Psoas muscle (tissue), 8 donors: ENCODE results near the gene ACOXL. TPM values are rescaled to one million over a fixed set of nuclear protein-coding genes. Genes with fewer than 3 reads are reported as not detected.

Source experiments
- ATAC-seq, 4 donors: fragments of 200-7000 bp; cut with Tn5 transposase; one replicate each; pipeline ENCODE4 v1.9.1; 2020; ENCODE audit warnings: moderate library complexity in 3 of 4, mild to moderate bottlenecking in 2 of 4
- DNase-seq, 2 donors: peaks; one replicate each; pipeline ENCODE4 v3.0.0-alpha.2; 2020
- H3K27ac ChIP-seq: fragments of 200-600 bp; one replicate; pipeline ENCODE4 v1.8.0; 2022
- H3K27me3 ChIP-seq, 3 donors: fragments of 200-600 bp in 1 of 3; one replicate each; pipeline versions ENCODE4 v1.6.1 to v1.8.0; 2013 to 2022; ENCODE audit warnings: low read length in 2 of 3, mild to moderate bottlenecking in 2 of 3, moderate library complexity in 1 of 3; ENCODE audit not compliant: insufficient read depth in 3 of 3
- H3K36me3 ChIP-seq, 2 donors: fragments of 200-600 bp in 1 of 2; one replicate each; pipeline versions ENCODE4 v1.6.1 to v1.8.0; 2013 to 2022; ENCODE audit warnings: low read depth in 1 of 2, mild to moderate bottlenecking in 1 of 2, moderate library complexity in 1 of 2; ENCODE audit not compliant: insufficient read depth in 1 of 2
- H3K4me1 ChIP-seq: fragments of 200-600 bp; one replicate; pipeline ENCODE4 v1.8.0; 2022
- H3K4me3 ChIP-seq: fragments of 200-600 bp; one replicate; pipeline ENCODE4 v1.8.0; 2022; ENCODE audit warnings: mild to moderate bottlenecking
- H3K9me3 ChIP-seq: fragments of 200-600 bp; one replicate; pipeline ENCODE4 v1.8.0; 2022
- CTCF ChIP-seq: fragments of 200-600 bp; IDR thresholded peaks from one replicate; pipeline ENCODE4 v1.8.0; 2022; ENCODE audit warnings: antibody characterized with exemption
- WGBS, 3 donors: extraction: QIAGEN DNeasy Blood & Tissue Kit; methylation state at CpG; one replicate each; pipeline versions ENCODE4 v1.1.6 to v1.1.7; 2013; 5-methylcytosine and 5-hydroxymethylcytosine counted together
- intact Hi-C, 2 donors: fragments of 100-400 bp; cut with DNase I; formaldehyde crosslinking; loops; one replicate each; pipeline versions ENCODE4 v1.11.0 to v1.14.2; 2022
- polyA plus RNA-seq, 3 donors: library from polyadenylated mRNA; stranded (reverse); fragments of 200-250 nt; gene quantifications; one replicate each; pipeline ENCODE4 v1.2.3, GENCODE V29; 2013
- total RNA-seq, 4 donors: library from RNA; stranded (reverse); fragmentation: NEBNext Ultra II Directional in 2 of 4; extraction: Animal tissue kit (Norgen Biotek cat#: 25700) in 2 of 4; gene quantifications; one replicate each; pipeline versions ENCODE4 v1.2.1 to v1.2.4, GENCODE V29; 2021 to 2023
- donor health status: healthy with polysubstance abuse.
- donor health status: DM: no; HTN: no; CAD: no; lungs with moderate emphysema.
- donor health status: Bipolar disorder and iron deficiency.
- donor health status: healthy.
- donor health status: DM: yes; HTN: yes; CAD: no.
- donor health status: DM: no; HTN: no; CAD: no.
- donor health status: DM: no; HTN: no; CAD: no.
- donor health status: DM: yes; HTN: yes; CAD: no.

ACOXL gene
- total and polyA plus RNA-seq, 7 donors = 0.01 TPM; not detected in 6

- ATAC-seq = no peak
- H3K4me3 ChIP-seq = no peak overlapping the region
- no peak overlapping the region for H3K27ac ChIP-seq
- no peak for DNase-seq
- no peak for TF ChIP-seq CTCF
- H3K4me1 ChIP-seq = no peaks in the 10 kb centered on the region
- 60 to 65% (median 65%) methylated on average over 2 of the region's 2 CpGs for WGBS, 3 donors
- intact Hi-C loops = no loop called here
- H3K36me3 ChIP-seq = no peaks in the 10 kb centered on the region
- H3K27me3 ChIP-seq = peaks cover 0 to 60% (median 16%) of the 10 kb centered on the region in 3 donors
- H3K9me3 ChIP-seq = no peaks in the 10 kb centered on the region
These were observed 5.4 kb downstream of the ACOXL start for GRCh38 chr2:110737783-110738182.

GRCh38 chr2:110740747-110741349 is 8.5 kb downstream of the ACOXL start:
- no peak for ATAC-seq
- H3K9me3 ChIP-seq = no peaks in the 10 kb centered on the region
- no peaks in the 10 kb centered on the region for H3K4me1 ChIP-seq
- no peak for DNase-seq
- intact Hi-C loops = no loop called here
- H3K27me3 ChIP-seq = peaks cover 0 to 34% (median 8%) of the 10 kb centered on the region in 3 donors
- H3K4me3 ChIP-seq = no peak overlapping the region
- WGBS, 3 donors = 88 to 89% (median 88%) methylated on average over 9 of the region's 9 CpGs
- H3K27ac ChIP-seq = no peak overlapping the region
- no peaks in the 10 kb centered on the region for H3K36me3 ChIP-seq
- no peak for TF ChIP-seq CTCF

- intact Hi-C loops = no loop called here
- WGBS, 3 donors = 62 to 77% (median 64%) methylated on average over 9 of the region's 9 CpGs
- TF ChIP-seq CTCF = no peak
- H3K4me3 ChIP-seq = no peak overlapping the region
- DNase-seq = no peak
- no peak for ATAC-seq
- H3K36me3 ChIP-seq = no peaks in the 10 kb centered on the region
- H3K27ac ChIP-seq = no peak overlapping the region
- peaks cover 0 to 29% (median 8%) of the 10 kb centered on the region in 3 donors for H3K27me3 ChIP-seq
- no peaks in the 10 kb centered on the region for H3K4me1 ChIP-seq
- no peaks in the 10 kb centered on the region for H3K9me3 ChIP-seq
These were observed 9.2 kb downstream of the ACOXL start for GRCh38 chr2:110741491-110741980.

- Histone ChIP-seq H3K4me1 (no peaks in the 10 kb centered on the region), H3K36me3 (no peaks in the 10 kb centered on the region), H3K9me3 (no peaks in the 10 kb centered on the region), H3K4me3 (no peak overlapping the region), H3K27ac (no peak overlapping the region), H3K27me3 (peaks cover 0 to 25% (median 8%) of the 10 kb centered on the region in 3 donors)
- intact Hi-C loops = no loop called here
- no peak for TF ChIP-seq CTCF
- 89 to 91% (median 89%) methylated on average over 2 of the region's 2 CpGs for WGBS, 3 donors
- ATAC-seq (no peak), DNase-seq (no peak)
These were observed 10.0 kb downstream of the ACOXL start for GRCh38 chr2:110742412-110742811.

- Histone ChIP-seq H3K27me3 (peaks cover 0 to 23% (median 8%) of the 10 kb centered on the region in 3 donors), H3K27ac (no peak overlapping the region), H3K9me3 (no peaks in the 10 kb centered on the region), H3K4me1 (no peaks in the 10 kb centered on the region), H3K4me3 (no peak overlapping the region), H3K36me3 (no peaks in the 10 kb centered on the region)
- no peak for TF ChIP-seq CTCF
- WGBS, 3 donors = 90 to 94% (median 91%) methylated on average over 5 of the region's 5 CpGs
- ATAC-seq (no peak), DNase-seq (no peak)
- intact Hi-C loops = no loop called here
These were observed 11.2 kb downstream of the ACOXL start for GRCh38 chr2:110743600-110743999.
